Mesendoderm (in vitro differentiated cells): ENCODE data around the gene RAB6B.
"Not testable (repeated sequence)": the region's sequence is repeated elsewhere in the genome, so short reads cannot be mapped to it uniquely, and the experiment has no call there.

Source experiments
- DNase-seq: peaks from one replicate; pipeline ENCODE4 v3.0.0; 2013
- H2AK5ac ChIP-seq: 2 replicates; pipeline ENCODE4 v1.6.1; 2013; ENCODE audit warnings: low read length, inconsistent platforms
- H2BK120ac ChIP-seq: 2 replicates; pipeline ENCODE4 v1.6.1; 2013; ENCODE audit warnings: low read depth, mild to moderate bottlenecking, low read length, moderate library complexity, mixed read lengths
- H2BK15ac ChIP-seq: replicated peaks from 2 replicates; pipeline ENCODE4 v1.6.1; 2013; ENCODE audit warnings: low read depth, mild to moderate bottlenecking, moderate library complexity
- H2BK5ac ChIP-seq: 2 replicates; pipeline ENCODE4 v1.6.1; 2013; ENCODE audit warnings: low read length, inconsistent platforms
- H3K18ac ChIP-seq: 2 replicates; pipeline ENCODE4 v1.6.1; 2013; ENCODE audit warnings: mild to moderate bottlenecking, low read length, mixed read lengths
- H3K23ac ChIP-seq: one replicate; pipeline ENCODE4 v1.6.1; 2013; ENCODE audit warnings: low read length
- H3K27ac ChIP-seq: 2 replicates; pipeline ENCODE4 v1.5.1; 2013; ENCODE audit warnings: low read depth, mild to moderate bottlenecking, inconsistent platforms, low read length, moderate library complexity
- H3K27me3 ChIP-seq: 2 replicates; pipeline ENCODE4 v1.6.1; 2013; ENCODE audit warnings: low read length, control low read depth, mild to moderate bottlenecking, inconsistent platforms; ENCODE audit not compliant: insufficient read depth, poor library complexity
- H3K36me3 ChIP-seq: 2 replicates; pipeline ENCODE4 v1.6.1; 2013; ENCODE audit warnings: low read length, inconsistent platforms; ENCODE audit not compliant: control insufficient read depth, insufficient read depth
- H3K4ac ChIP-seq: one replicate; pipeline ENCODE4 v1.6.1; 2013; ENCODE audit warnings: low read depth, mild to moderate bottlenecking, low read length, moderate library complexity
- H3K4me1 ChIP-seq: 2 replicates; pipeline ENCODE4 v1.6.1; 2013; ENCODE audit warnings: low read depth, low read length, inconsistent platforms; ENCODE audit not compliant: control insufficient read depth
- H3K4me2 ChIP-seq: 2 replicates; pipeline ENCODE4 v1.6.1; 2013; ENCODE audit warnings: low read length
- H3K4me3 ChIP-seq: 2 replicates; pipeline ENCODE4 v1.5.1; 2013; ENCODE audit warnings: mild to moderate bottlenecking, low read length
- H3K56ac ChIP-seq: one replicate; pipeline ENCODE4 v1.6.1; 2013; ENCODE audit warnings: low read length
- H3K79me1 ChIP-seq: 2 replicates; pipeline ENCODE4 v1.6.1; 2013; ENCODE audit warnings: low read length, inconsistent platforms
- H3K79me2 ChIP-seq: 2 replicates; pipeline ENCODE4 v1.6.1; 2013; ENCODE audit warnings: mild to moderate bottlenecking, low read length; ENCODE audit not compliant: control insufficient read depth, insufficient read depth
- H3K9ac ChIP-seq: 2 replicates; pipeline ENCODE4 v1.6.1; 2013; ENCODE audit warnings: low read length, inconsistent platforms
- H4K5ac ChIP-seq: one replicate; pipeline ENCODE4 v1.6.1; 2013; ENCODE audit warnings: low read length
- H4K8ac ChIP-seq: one replicate; pipeline ENCODE4 v1.6.1; 2013; ENCODE audit warnings: low read depth, mild to moderate bottlenecking, control low read depth, low read length, moderate library complexity
- WGBS: extraction: QIAGEN DNeasy Blood & Tissue Kit; methylation state at CpG from one replicate; pipeline ENCODE4 v1.1.7; 2013; ENCODE audit warnings: low lambda C conversion rate, missing lambda C conversion rate; ENCODE audit not compliant: insufficient coverage; ENCODE audit errors: extremely low coverage; 5-methylcytosine and 5-hydroxymethylcytosine counted together

RAB6B gene

GRCh38 chr3:133782454-133782853 lies 113.2 kb downstream of the RAB6B start:
- no CpG with 5 or more reads among the region's 2 CpGs for WGBS
- H3K4me3 ChIP-seq, result no peak overlapping the region
- H3K4me1 ChIP-seq, result no peaks in the 10 kb centered on the region
- no peak overlapping the region for H3K9ac ChIP-seq
- H4K5ac ChIP-seq, result no peak overlapping the region
- no peaks in the 10 kb centered on the region for H3K27me3 ChIP-seq
- no peaks in the 10 kb centered on the region for H3K79me2 ChIP-seq
- no peak overlapping the region for H3K4ac ChIP-seq
- H3K18ac ChIP-seq, result no peak overlapping the region
- no peak overlapping the region for H2BK5ac ChIP-seq
- H3K79me1 ChIP-seq, result no peaks in the 10 kb centered on the region
- H2BK15ac ChIP-seq, result no peak overlapping the region
- DNase-seq, result no peak
- H3K27ac ChIP-seq, result no peak overlapping the region
- no peak overlapping the region for H3K23ac ChIP-seq
- H2BK120ac ChIP-seq, result no peak overlapping the region
- H2AK5ac ChIP-seq, result no peak overlapping the region
- H3K4me2 ChIP-seq, result no peak overlapping the region
- H3K56ac ChIP-seq, result no peak overlapping the region
- H3K36me3 ChIP-seq, result no peaks in the 10 kb centered on the region
- H4K8ac ChIP-seq, result no peak overlapping the region

DNA sequence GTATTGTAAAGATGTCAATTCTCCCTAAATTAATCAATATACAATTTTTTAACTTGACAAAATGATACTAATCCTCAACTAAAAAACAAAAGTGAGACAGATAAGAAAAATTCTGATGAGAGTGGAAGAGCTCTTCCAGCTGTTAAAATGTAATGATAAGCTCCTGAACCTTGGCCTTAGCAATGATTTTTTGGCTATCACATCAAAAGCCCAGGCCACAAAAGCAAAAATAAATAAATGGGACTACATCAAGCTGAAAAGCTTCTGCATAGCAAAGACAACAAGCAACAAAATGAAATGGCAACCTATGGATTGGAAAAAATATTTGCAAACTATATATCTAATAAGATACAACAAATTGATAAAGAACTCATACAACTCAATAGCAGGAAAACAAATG lies 114.1 kb downstream of the RAB6B start:
- no peak overlapping the region for H2BK120ac ChIP-seq
- no peak overlapping the region for H3K23ac ChIP-seq
- H2AK5ac ChIP-seq, result no peak overlapping the region
- H3K4me1 ChIP-seq, result no peaks in the 10 kb centered on the region
- no peak overlapping the region for H3K27ac ChIP-seq
- H4K5ac ChIP-seq, result no peak overlapping the region
- no peaks in the 10 kb centered on the region for H3K36me3 ChIP-seq
- H3K27me3 ChIP-seq, result no peaks in the 10 kb centered on the region
- no peak overlapping the region for H3K4me3 ChIP-seq
- H3K79me1 ChIP-seq, result no peaks in the 10 kb centered on the region
- no peak overlapping the region for H2BK15ac ChIP-seq
- no peak overlapping the region for H3K4ac ChIP-seq
- no peak for DNase-seq
- H3K79me2 ChIP-seq, result no peaks in the 10 kb centered on the region
- no peak overlapping the region for H3K9ac ChIP-seq
- H3K18ac ChIP-seq, result no peak overlapping the region
- H2BK5ac ChIP-seq, result no peak overlapping the region
- no peak overlapping the region for H4K8ac ChIP-seq
- no peak overlapping the region for H3K56ac ChIP-seq
- no peak overlapping the region for H3K4me2 ChIP-seq

GRCh38 chr3:133780756-133781155 lies 114.9 kb downstream of the RAB6B start:
- H3K56ac ChIP-seq, H3K4me3 ChIP-seq, H3K23ac ChIP-seq, H4K8ac ChIP-seq, H3K79me1 ChIP-seq, H2BK120ac ChIP-seq, H2AK5ac ChIP-seq, H3K4me2 ChIP-seq, H2BK15ac ChIP-seq, H2BK5ac ChIP-seq, H3K27me3 ChIP-seq, H3K4me1 ChIP-seq, H3K79me2 ChIP-seq, H3K4ac ChIP-seq, H3K9ac ChIP-seq, H3K18ac ChIP-seq, H3K36me3 ChIP-seq, H4K5ac ChIP-seq, DNase-seq, H3K27ac ChIP-seq: not testable (repeated sequence)
- no CpG with 5 or more reads among the region's 6 CpGs for WGBS

GRCh38 chr3:133779626-133780203 lies 116.0 kb downstream of the RAB6B start:
- Histone ChIP-seq H3K27me3 (no peaks in the 10 kb centered on the region), H3K4ac (no peak overlapping the region), H2BK5ac (no peak overlapping the region), H3K23ac (no peak overlapping the region), H3K56ac (no peak overlapping the region), H4K5ac (no peak overlapping the region), H3K18ac (no peak overlapping the region), H3K79me1 (no peaks in the 10 kb centered on the region), H3K79me2 (no peaks in the 10 kb centered on the region), H3K4me2 (no peak overlapping the region), H2BK15ac (no peak overlapping the region), H2AK5ac (no peak overlapping the region), H3K9ac (no peak overlapping the region), H4K8ac (no peak overlapping the region), H3K36me3 (no peaks in the 10 kb centered on the region), H2BK120ac (no peak overlapping the region), H3K4me3 (no peak overlapping the region), H3K27ac (no peak overlapping the region), H3K4me1 (no peaks in the 10 kb centered on the region)
- WGBS, result no CpG with 5 or more reads among the region's 4 CpGs
- DNase-seq, result no peak

DNA sequence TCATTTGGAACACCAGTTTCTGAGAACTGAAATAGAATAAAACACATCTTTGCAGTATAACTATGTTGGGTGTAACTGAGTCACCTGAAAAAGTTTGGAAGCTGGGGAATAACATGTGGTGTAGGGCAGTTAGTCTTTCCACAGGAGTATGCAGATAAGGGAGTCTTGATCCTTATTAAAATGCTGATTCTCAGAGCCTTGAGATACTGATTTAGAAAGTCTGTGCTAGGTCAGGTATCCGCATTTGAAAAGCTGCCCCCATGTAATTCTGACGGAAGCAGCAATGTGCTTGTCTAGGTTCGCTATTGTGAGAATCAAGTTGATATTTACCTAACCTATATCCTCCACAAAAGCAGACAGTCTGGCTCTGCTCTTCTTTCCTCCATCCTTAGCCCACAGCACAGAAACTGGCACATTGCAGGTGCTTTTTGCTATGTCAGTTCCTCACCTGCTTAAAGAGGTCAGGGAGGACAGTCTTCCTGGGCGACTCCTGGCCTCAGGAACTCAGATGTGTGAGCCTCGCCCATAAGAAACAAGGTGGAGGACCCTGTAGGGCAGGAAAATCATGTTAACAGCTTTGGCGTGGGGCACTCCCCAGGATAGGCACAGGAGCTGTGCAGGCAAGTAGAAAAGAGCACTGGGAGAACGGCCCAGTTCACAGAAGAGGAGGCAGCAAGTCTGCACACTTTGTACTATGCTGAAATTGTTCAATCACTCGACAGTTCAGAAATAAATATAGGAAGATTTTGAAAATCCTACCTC lies 117.7 kb downstream of the RAB6B start:
- Histone ChIP-seq H3K4me3 (no peak overlapping the region), H3K79me2 (no peaks in the 10 kb centered on the region), H2AK5ac (no peak overlapping the region), H4K5ac (no peak overlapping the region), H3K9ac (no peak overlapping the region), H3K4me2 (no peak overlapping the region), H3K79me1 (no peaks in the 10 kb centered on the region), H3K36me3 (no peaks in the 10 kb centered on the region), H3K27me3 (no peaks in the 10 kb centered on the region), H2BK5ac (no peak overlapping the region), H3K27ac (no peak overlapping the region), H2BK120ac (no peak overlapping the region), H3K23ac (no peak overlapping the region), H3K18ac (no peak overlapping the region), H2BK15ac (no peak overlapping the region), H3K4ac (no peak overlapping the region), H3K4me1 (no peaks in the 10 kb centered on the region), H3K56ac (no peak overlapping the region), H4K8ac (no peak overlapping the region)
- no CpG with 5 or more reads among the region's 8 CpGs for WGBS
- DNase-seq, result no peak
